Tibial artery (tissue), 4 donors: ENCODE measurements around the gene IGF2BP3.
"Not testable (repeated sequence)": the region's sequence is repeated elsewhere in the genome, so short reads cannot be mapped to it uniquely, and the experiment has no call there.

Experiments
- DNase-seq, 2 donors: peaks; one replicate each; pipeline ENCODE4 v3.0.0-alpha.2; 2019
- H3K27ac ChIP-seq, 2 donors: fragments of 200-600 bp; sonication (generic) in 1 of 2; 1 replicate in 1 of 2; 2 replicates in 1 of 2; pipeline ENCODE4 v1.5.1; 2018 to 2019; ENCODE audit warnings: mild to moderate bottlenecking in 1 of 2
- H3K27me3 ChIP-seq, 2 donors: fragments of 200-600 bp; sonication (generic) in 1 of 2; one replicate each; pipeline versions ENCODE4 v1.5.1 to v1.6.0; 2016 to 2019
- H3K36me3 ChIP-seq, 3 donors: fragments of 200-600 bp; sonication (generic) in 2 of 3; one replicate each; pipeline ENCODE4 v1.5.1; 2016 to 2019; ENCODE audit warnings: mild to moderate bottlenecking in 2 of 3
- H3K4me1 ChIP-seq, 4 donors: fragments of 200-600 bp; sonication (generic) in 2 of 4; 1 replicate in 3 of 4; 2 replicates in 1 of 4; pipeline ENCODE4 v1.5.1; 2016 to 2019
- H3K4me3 ChIP-seq, 2 donors: fragments of 200-600 bp; sonication (generic) in 1 of 2; 1 replicate in 1 of 2; 2 replicates in 1 of 2; pipeline ENCODE4 v1.5.1; 2018 to 2019; ENCODE audit warnings: mild to moderate bottlenecking in 2 of 2
- H3K9me3 ChIP-seq, 3 donors: fragments of 200-600 bp; sonication (generic) in 1 of 3; one replicate each; pipeline ENCODE4 v1.5.1; 2016 to 2019
- intact Hi-C: fragments of 100-400 bp; cut with DNase I; formaldehyde crosslinking; loops from one replicate; pipeline ENCODE4 v1.15.0; 2023; ENCODE audit warnings: low total_unique reads
- TF ChIP-seq, protein P1 (sequence below), 2 experiments: fragments of 200-600 bp in 1 of 2; fragments of 450-650 bp in 1 of 2; IDR thresholded peaks; one replicate each; pipeline ENCODE4 v1.5.1; 2017 to 2019; ENCODE audit warnings: antibody characterized with exemption in 2 of 2, mild to moderate bottlenecking in 1 of 2, moderate library complexity in 1 of 2

Gene IGF2BP3

DNA sequence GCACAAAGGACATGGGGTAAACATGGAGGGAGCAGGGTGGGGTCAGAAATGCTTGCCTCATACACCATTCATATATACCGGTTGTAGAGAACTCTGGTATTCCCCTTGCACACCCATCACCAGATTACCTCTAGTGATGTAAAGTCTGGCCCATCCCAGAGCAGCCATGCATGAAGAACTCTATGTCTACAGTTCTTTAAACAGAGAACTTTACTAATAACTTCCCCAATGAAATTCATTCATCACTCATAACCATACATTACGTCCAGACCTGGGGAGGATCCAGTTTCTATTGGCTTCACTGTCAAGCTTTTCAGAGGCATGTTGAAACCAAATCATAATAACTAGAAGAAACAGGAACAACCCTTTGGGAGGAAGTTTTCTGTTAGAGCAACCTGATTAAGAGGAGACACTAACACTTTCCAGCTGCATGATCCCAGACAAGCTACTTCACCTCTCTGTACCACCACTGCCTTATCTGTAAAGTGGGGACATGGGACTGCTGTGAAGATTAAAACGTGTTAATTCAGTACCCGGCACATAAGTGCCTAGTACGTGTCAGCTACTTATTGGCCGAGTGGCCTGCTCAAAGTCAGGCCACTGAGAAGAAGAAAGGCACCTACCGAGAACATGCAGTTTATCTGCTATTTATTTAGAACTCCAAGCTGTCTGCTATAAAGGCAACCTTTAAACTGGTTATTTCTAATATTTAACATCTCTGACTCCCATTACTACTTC is 59.7 kb downstream of the IGF2BP3 start:
- intact Hi-C loops: no loop called here
- H3K27ac ChIP-seq: no peak overlapping the region
- no peaks in the 10 kb centered on the region for H3K9me3 ChIP-seq
- TF ChIP-seq, protein P1, sequence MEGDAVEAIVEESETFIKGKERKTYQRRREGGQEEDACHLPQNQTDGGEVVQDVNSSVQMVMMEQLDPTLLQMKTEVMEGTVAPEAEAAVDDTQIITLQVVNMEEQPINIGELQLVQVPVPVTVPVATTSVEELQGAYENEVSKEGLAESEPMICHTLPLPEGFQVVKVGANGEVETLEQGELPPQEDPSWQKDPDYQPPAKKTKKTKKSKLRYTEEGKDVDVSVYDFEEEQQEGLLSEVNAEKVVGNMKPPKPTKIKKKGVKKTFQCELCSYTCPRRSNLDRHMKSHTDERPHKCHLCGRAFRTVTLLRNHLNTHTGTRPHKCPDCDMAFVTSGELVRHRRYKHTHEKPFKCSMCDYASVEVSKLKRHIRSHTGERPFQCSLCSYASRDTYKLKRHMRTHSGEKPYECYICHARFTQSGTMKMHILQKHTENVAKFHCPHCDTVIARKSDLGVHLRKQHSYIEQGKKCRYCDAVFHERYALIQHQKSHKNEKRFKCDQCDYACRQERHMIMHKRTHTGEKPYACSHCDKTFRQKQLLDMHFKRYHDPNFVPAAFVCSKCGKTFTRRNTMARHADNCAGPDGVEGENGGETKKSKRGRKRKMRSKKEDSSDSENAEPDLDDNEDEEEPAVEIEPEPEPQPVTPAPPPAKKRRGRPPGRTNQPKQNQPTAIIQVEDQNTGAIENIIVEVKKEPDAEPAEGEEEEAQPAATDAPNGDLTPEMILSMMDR (IDR thresholded peaks at IDR 0.05): no peak
- H3K27me3 ChIP-seq: no peaks in the 10 kb centered on the region
- no peaks in the 10 kb centered on the region for H3K36me3 ChIP-seq
- H3K4me1 ChIP-seq: no peaks in the 10 kb centered on the region
- no peak for DNase-seq
- H3K4me3 ChIP-seq: no peak overlapping the region

DNA sequence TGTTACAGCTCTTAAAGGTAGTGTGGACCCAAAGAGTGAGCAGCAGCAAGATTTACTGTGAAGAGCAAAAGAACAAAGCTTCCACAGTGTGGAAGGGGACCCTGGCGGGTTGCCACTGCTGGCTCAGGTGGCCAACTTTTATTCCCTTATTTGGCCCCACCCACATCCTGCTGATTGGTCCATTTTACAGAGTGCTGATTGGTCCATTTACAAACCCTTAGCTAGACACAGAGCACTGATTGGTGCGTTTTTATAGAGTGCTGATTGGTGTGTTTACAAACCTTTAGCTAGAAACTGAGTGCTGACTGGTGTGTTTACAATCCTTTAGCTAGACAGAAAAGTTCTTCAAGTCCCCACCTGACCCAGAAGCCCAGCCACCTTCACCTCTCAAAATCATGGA is 63.7 kb downstream of the IGF2BP3 start:
- H3K27me3 ChIP-seq, H3K4me3 ChIP-seq, intact Hi-C loops, H3K27ac ChIP-seq, H3K9me3 ChIP-seq, H3K4me1 ChIP-seq, DNase-seq, H3K36me3 ChIP-seq: not testable (repeated sequence)

DNA sequence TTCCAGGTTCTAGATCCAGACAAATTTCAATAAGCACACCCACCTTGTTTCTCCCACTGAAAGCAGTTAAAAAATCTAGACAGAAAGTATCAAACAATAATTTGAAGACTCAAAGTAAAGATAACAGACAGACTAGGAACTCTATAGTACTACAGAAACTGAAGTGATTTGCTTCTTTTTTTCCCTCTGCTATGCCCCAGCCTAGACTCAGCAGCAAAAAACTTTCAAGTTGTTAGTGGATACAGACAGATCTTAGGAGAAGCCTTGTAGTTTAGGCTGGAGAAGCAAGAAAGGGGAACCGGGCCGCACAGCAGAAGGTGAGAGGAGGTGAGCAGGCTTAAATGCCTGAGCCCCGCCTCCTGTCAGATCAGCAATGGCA is 65.1 kb downstream of the IGF2BP3 start:
- no peak for DNase-seq
- Histone ChIP-seq H3K27me3 (no peaks in the 10 kb centered on the region), H3K27ac (no peak overlapping the region), H3K36me3 (no peaks in the 10 kb centered on the region), H3K4me3 (no peak overlapping the region), H3K9me3 (no peaks in the 10 kb centered on the region), H3K4me1 (no peaks in the 10 kb centered on the region)
- TF ChIP-seq, protein P1 (IDR thresholded peaks at IDR 0.05): no peak
- intact Hi-C loops: no loop called here

DNA sequence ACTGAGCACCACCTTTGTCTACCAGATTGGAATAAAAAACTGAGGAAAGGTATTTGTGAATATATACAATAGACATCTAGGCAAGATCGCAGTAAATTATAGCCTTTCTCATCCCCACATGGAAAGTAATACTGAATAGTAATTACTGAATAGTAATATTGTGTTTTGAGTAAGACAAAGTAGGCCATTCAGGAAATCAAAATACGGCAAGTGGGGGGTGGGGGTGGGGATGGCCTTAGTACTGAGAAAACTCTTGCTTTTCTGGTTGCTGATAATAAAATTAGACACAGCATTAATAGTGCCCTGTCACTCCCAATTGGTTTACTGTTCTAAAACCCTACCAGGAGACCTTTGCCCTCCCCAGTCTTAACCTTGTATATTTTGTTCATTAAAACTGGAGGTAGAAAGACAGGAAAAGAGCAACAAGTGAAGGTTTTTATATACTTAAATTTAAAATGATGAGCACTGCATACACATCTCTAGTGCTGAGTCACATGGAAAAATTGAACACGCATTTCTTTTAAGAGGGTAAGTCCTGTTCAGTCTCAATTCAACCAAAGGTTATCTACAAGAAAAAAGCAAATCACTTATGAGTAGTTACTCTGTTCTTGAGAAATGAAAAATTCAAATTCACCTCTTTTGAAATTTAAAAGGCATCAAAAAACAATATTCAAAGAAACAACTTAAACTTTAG is 65.6 kb downstream of the IGF2BP3 start:
- no peaks in the 10 kb centered on the region for H3K27me3 ChIP-seq
- no peak overlapping the region for H3K27ac ChIP-seq
- intact Hi-C loops: no loop called here
- no peaks in the 10 kb centered on the region for H3K4me1 ChIP-seq
- H3K4me3 ChIP-seq: no peak overlapping the region
- no peak for DNase-seq
- no peaks in the 10 kb centered on the region for H3K9me3 ChIP-seq
- TF ChIP-seq, protein P1 (IDR thresholded peaks at IDR 0.05): no peak
- H3K36me3 ChIP-seq: no peaks in the 10 kb centered on the region

DNA sequence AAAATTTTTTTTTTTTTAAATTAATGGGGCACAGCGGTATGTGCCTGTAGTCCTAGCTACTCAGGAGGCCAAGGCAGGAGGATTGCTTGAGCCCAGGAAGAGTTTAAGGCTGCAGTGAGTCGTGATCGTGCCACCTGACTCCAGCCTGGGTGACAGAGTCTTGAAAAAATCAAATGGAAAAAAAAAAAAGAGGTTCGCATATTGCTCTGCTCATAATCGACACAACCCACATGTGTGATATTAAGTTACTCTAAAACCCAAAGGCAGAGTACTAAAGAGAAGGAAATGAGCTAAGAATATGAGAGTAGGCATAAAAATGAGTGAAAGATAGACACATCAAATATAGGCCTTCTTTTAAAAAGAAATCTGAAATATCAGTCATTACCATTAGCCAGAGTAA is 66.3 kb downstream of the IGF2BP3 start:
- Histone ChIP-seq H3K36me3 (no peaks in the 10 kb centered on the region), H3K4me1 (no peaks in the 10 kb centered on the region), H3K27ac (no peak overlapping the region), H3K4me3 (no peak overlapping the region), H3K9me3 (no peaks in the 10 kb centered on the region), H3K27me3 (no peaks in the 10 kb centered on the region)
- TF ChIP-seq, protein P1 (IDR thresholded peaks at IDR 0.05): no peak
- intact Hi-C loops: no loop called here
- no peak for DNase-seq

DNA sequence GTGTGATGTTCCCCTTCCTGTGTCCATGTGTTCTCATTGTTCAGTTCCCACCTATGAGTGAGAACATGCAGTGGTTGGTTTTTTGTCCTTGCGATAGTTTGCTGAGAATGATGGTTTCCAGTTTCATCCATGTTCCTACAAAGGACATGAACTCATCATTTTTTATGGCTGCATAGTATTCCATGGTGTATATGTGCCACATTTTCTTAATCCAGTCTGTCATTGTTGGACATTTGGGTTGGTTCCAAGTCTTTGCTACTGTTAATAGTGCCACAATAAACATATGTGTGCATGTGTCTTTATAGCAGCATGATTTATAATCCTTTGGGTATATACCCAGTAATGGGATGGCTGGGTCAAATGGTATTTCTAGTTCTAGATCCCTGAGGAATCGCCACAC is 72.2 kb downstream of the IGF2BP3 start:
- H3K36me3 ChIP-seq, H3K4me1 ChIP-seq, H3K9me3 ChIP-seq, H3K27me3 ChIP-seq, H3K4me3 ChIP-seq, H3K27ac ChIP-seq, DNase-seq, intact Hi-C loops: not testable (repeated sequence)
